Astrocyte (in vitro differentiated cells and primary cell): ENCODE results near the gene RAB5B. TPM values are rescaled to one million over a fixed set of nuclear protein-coding genes. Genes with fewer than 3 reads are reported as not detected.

Source experiments
- DNase-seq: peaks from one replicate; pipeline ENCODE4 v3.0.0-alpha.2; 2010; ENCODE audit warnings: low read depth
- FAIRE-seq: peaks from 2 replicates; lab custom pipeline; 2011; peaks lifted over from hg19 to GRCh38; lab: Jason Lieb, UNC
- H2AFZ ChIP-seq: 2 replicates; pipeline ENCODE4 v1.6.0; 2012; ENCODE audit warnings: low read depth, low read length, inconsistent platforms
- H3K27ac ChIP-seq: 2 replicates; pipeline ENCODE4 v1.5.1; 2011; ENCODE audit warnings: low read depth, low read length, inconsistent platforms
- H3K27me3 ChIP-seq: 2 replicates; pipeline ENCODE4 v1.6.0; 2011; ENCODE audit warnings: low read length, inconsistent platforms; ENCODE audit not compliant: insufficient read depth
- H3K36me3 ChIP-seq: 2 replicates; pipeline ENCODE4 v1.5.1; 2011; ENCODE audit warnings: low read length, inconsistent platforms; ENCODE audit not compliant: insufficient read depth
- H3K4me1 ChIP-seq: 2 replicates; pipeline ENCODE4 v1.5.1; 2011; ENCODE audit warnings: low read length, inconsistent platforms; ENCODE audit not compliant: insufficient read depth
- H3K4me2 ChIP-seq: 2 replicates; pipeline ENCODE4 v1.6.0; 2012; ENCODE audit warnings: low read length, inconsistent platforms
- H3K4me3 ChIP-seq: 2 replicates; pipeline ENCODE4 v1.5.1; 2011; ENCODE audit warnings: low read depth, mild to moderate bottlenecking, low read length, inconsistent platforms; ENCODE audit not compliant: insufficient read depth
- H3K79me2 ChIP-seq: 2 replicates; pipeline ENCODE4 v1.6.0; 2012; ENCODE audit warnings: mild to moderate bottlenecking, low read length, inconsistent platforms; ENCODE audit not compliant: insufficient read depth
- H3K9ac ChIP-seq: 2 replicates; pipeline ENCODE4 v1.6.0; 2012; ENCODE audit warnings: mild to moderate bottlenecking, low read length, inconsistent platforms
- H3K9me3 ChIP-seq: 2 replicates; pipeline ENCODE4 v1.5.1; 2012; ENCODE audit warnings: low read depth, mild to moderate bottlenecking, low read length, inconsistent platforms; ENCODE audit not compliant: insufficient read depth
- H4K20me1 ChIP-seq: 2 replicates; pipeline ENCODE4 v1.6.0; 2012; ENCODE audit warnings: low read length, inconsistent platforms; ENCODE audit not compliant: insufficient read depth
- H3K27ac Mint-ChIP-seq: one replicate; pipeline ENCODE4 v1.8.0; 2021; ENCODE audit warnings: mild to moderate bottlenecking, mixed read lengths; ENCODE audit not compliant: unreplicated experiment
- H3K27me3 Mint-ChIP-seq: one replicate; pipeline ENCODE4 v1.8.0; 2021; ENCODE audit warnings: low read depth, mixed read lengths; ENCODE audit not compliant: unreplicated experiment
- H3K36me3 Mint-ChIP-seq: one replicate; pipeline ENCODE4 v1.8.0; 2021; ENCODE audit warnings: low read depth, mixed read lengths; ENCODE audit not compliant: unreplicated experiment
- H3K4me1 Mint-ChIP-seq: one replicate; pipeline ENCODE4 v1.8.0; 2021; ENCODE audit warnings: low read depth, mixed read lengths; ENCODE audit not compliant: unreplicated experiment
- H3K4me3 Mint-ChIP-seq: one replicate; pipeline ENCODE4 v1.8.0; 2021; ENCODE audit warnings: mild to moderate bottlenecking, moderate library complexity, mixed read lengths; ENCODE audit not compliant: unreplicated experiment
- H3K9me3 Mint-ChIP-seq: one replicate; pipeline ENCODE4 v1.8.0; 2021; ENCODE audit warnings: mild to moderate bottlenecking, mixed read lengths; ENCODE audit not compliant: unreplicated experiment
- EZH2 ChIP-seq: IDR thresholded peaks from 2 replicates; pipeline ENCODE4 v1.6.1; 2012; ENCODE audit warnings: mild to moderate bottlenecking, low read length, inconsistent platforms; ENCODE audit not compliant: insufficient read depth
- total RNA-seq: library from RNA; stranded (reverse); gene quantifications from 2 replicates; pipeline ENCODE4 v1.2.1, GENCODE V29; 2021
- TF ChIP-seq, protein P1 (sequence below): IDR thresholded peaks from 2 replicates; pipeline ENCODE4 v1.5.1; 2011; ENCODE audit warnings: low read depth, mild to moderate bottlenecking, inconsistent platforms, low read length, moderate library complexity; ENCODE audit not compliant: insufficient read depth

The RAB5B gene
- total RNA-seq, 1 donor from 2014 or later, result 127 TPM

DNA sequence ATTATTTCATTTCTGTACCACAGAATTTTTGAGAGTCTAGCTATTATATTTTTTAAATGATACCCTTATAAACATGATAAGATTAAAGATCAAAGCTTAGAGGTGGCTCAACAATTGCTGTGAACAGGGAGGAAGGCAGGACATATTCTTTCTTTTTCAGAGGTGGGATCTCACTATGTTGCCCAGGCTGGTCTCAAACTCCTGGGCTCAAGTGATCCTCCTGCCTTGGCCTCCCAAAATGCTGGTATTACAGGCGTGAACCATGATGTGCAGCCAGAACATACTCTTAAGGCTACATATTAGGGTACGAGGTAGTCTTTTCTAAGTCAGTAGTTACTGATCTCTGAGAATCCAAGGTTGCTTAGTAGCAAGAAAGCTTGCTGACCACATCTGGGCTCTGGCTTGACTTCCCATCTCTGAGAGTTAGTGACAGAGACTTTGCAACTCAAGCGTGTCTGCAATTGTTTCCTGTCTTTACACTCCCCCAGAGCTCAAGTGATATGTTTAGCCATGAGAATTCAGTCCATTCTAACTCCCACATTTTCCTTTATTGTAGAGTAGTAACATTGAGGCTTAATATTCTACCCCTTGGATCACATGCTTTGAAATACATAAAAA is 8.6 kb downstream of the RAB5B start:
- H3K27me3 Mint-ChIP-seq, result no peaks in the 10 kb centered on the region
- peaks cover 31% of the 10 kb centered on the region for H3K36me3 Mint-ChIP-seq
- H3K4me2 ChIP-seq, result no peak overlapping the region

GRCh38 chr12:55983232-55983842 is 9.5 kb downstream of the RAB5B start:
- TF ChIP-seq, protein P1, sequence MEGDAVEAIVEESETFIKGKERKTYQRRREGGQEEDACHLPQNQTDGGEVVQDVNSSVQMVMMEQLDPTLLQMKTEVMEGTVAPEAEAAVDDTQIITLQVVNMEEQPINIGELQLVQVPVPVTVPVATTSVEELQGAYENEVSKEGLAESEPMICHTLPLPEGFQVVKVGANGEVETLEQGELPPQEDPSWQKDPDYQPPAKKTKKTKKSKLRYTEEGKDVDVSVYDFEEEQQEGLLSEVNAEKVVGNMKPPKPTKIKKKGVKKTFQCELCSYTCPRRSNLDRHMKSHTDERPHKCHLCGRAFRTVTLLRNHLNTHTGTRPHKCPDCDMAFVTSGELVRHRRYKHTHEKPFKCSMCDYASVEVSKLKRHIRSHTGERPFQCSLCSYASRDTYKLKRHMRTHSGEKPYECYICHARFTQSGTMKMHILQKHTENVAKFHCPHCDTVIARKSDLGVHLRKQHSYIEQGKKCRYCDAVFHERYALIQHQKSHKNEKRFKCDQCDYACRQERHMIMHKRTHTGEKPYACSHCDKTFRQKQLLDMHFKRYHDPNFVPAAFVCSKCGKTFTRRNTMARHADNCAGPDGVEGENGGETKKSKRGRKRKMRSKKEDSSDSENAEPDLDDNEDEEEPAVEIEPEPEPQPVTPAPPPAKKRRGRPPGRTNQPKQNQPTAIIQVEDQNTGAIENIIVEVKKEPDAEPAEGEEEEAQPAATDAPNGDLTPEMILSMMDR, result no peak
- no peak for TF ChIP-seq EZH2
- no peak overlapping the region for H3K4me3 ChIP-seq
- peaks cover 30% of the 10 kb centered on the region for H3K36me3 Mint-ChIP-seq
- no peak for DNase-seq
- peaks cover 13% of the 10 kb centered on the region for H3K4me1 Mint-ChIP-seq
- no peak overlapping the region for H3K27ac ChIP-seq
- no peaks in the 10 kb centered on the region for H3K27me3 Mint-ChIP-seq
- H3K4me1 ChIP-seq, result peaks cover 5% of the 10 kb centered on the region
- no peak overlapping the region for H3K9ac ChIP-seq
- no peak overlapping the region for H2AFZ ChIP-seq
- no peaks in the 10 kb centered on the region for H3K9me3 Mint-ChIP-seq
- no peak overlapping the region for H3K27ac Mint-ChIP-seq
- H3K4me3 Mint-ChIP-seq, result no peak overlapping the region
- no peak for FAIRE-seq
- H3K9me3 ChIP-seq, result no peaks in the 10 kb centered on the region
- H3K79me2 ChIP-seq, result peaks cover 29% of the 10 kb centered on the region
- H3K36me3 ChIP-seq, result peaks cover 35% of the 10 kb centered on the region
- H3K27me3 ChIP-seq, result no peaks in the 10 kb centered on the region
- H3K4me2 ChIP-seq, result no peak overlapping the region
- H4K20me1 ChIP-seq, result peaks cover 38% of the 10 kb centered on the region

More for the DNA sequence above, 8.6 kb downstream of the RAB5B start:
- H3K4me1 Mint-ChIP-seq, result peaks cover 14% of the 10 kb centered on the region
- Histone ChIP-seq H3K9me3 (no peaks in the 10 kb centered on the region), H2AFZ (no peak overlapping the region), H3K27me3 (no peaks in the 10 kb centered on the region), H3K36me3 (peaks cover 31% of the 10 kb centered on the region), H3K4me1 (peaks cover 5% of the 10 kb centered on the region), H3K79me2 (peaks cover 36% of the 10 kb centered on the region), H3K27ac (no peak overlapping the region), H3K4me3 (no peak overlapping the region), H4K20me1 (peaks cover 44% of the 10 kb centered on the region), H3K9ac (no peak overlapping the region)
- DNase-seq (no peak), FAIRE-seq (no peak)
- TF ChIP-seq, protein P1, result no peak
- TF ChIP-seq EZH2, result no peak
- H3K4me3 Mint-ChIP-seq, result no peak overlapping the region
- no peak overlapping the region for H3K27ac Mint-ChIP-seq
- H3K9me3 Mint-ChIP-seq, result no peaks in the 10 kb centered on the region

DNA sequence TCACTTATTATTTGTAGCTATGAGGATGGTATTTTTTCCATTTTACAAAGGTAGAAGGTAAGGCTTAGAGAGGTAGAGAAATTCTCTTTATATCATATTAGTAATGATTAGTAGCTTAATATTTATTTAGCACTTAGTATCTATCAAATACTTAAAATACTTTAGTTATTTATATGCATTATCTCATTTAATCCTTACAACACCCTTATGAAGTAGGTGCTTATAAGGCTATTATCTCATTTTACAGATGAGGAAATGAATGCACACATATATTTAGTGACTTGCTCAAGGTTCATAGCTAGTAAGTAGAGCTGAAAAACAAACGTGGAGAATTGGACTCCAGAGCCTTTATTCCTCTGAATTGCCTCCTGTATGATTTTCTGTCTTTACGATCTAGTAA is 11.0 kb downstream of the RAB5B start:
- FAIRE-seq (no peak), DNase-seq (no peak)
- Histone ChIP-seq H3K4me1 (peaks cover 5% of the 10 kb centered on the region), H3K4me3 (no peak overlapping the region), H3K4me2 (no peak overlapping the region), H2AFZ (no peak overlapping the region), H3K9ac (no peak overlapping the region), H3K9me3 (no peaks in the 10 kb centered on the region), H3K36me3 (peaks cover 34% of the 10 kb centered on the region), H3K79me2 (peaks cover 17% of the 10 kb centered on the region), H3K27me3 (no peaks in the 10 kb centered on the region), H3K27ac (no peak overlapping the region), H4K20me1 (peaks cover 28% of the 10 kb centered on the region)
- Mint-ChIP-seq H3K36me3 (peaks cover 26% of the 10 kb centered on the region), H3K9me3 (no peaks in the 10 kb centered on the region), H3K27me3 (no peaks in the 10 kb centered on the region), H3K4me3 (no peak overlapping the region), H3K4me1 (peaks cover 10% of the 10 kb centered on the region), H3K27ac (no peak overlapping the region)
- no peak for TF ChIP-seq EZH2
